K562 (cell line): ENCODE data around the gene EPHB2. TPM values are rescaled to one million over a fixed set of nuclear protein-coding genes. Genes with fewer than 3 reads are reported as not detected.

ENCODE experiments used
- ATAC-seq: fragments of 200-7000 bp; cut with Tn5 transposase; 3 replicates; pipeline ENCODE4 v1.9.1; 2020; ENCODE audit warnings: moderate library complexity
- BruUV-seq: library from RNA; stranded (reverse); fragments of 400-500 nt; replicated peaks from 2 replicates; lab custom pipeline; 2021; lab: Mats Ljungman, UMichigan
- CTCF ChIA-PET: fragments of 300-600 bp; formaldehyde crosslinking; extraction: SDS; loops from one replicate; lab custom pipeline; 2021; ENCODE audit warnings: low intra/inter-chr PET ratio; lab: Yijun Ruan, JAX
- POLR2A ChIA-PET: fragments of 300-600, 350-650 bp; sonication (Branson Sonifier 250); formaldehyde crosslinking; extraction: SDS; loops from one replicate; lab custom pipeline; 2021; ENCODE audit warnings: antibody characterized with exemption, inconsistent platforms; lab: Yijun Ruan, JAX
- DNase-seq, 4 experiments: peaks; one replicate each; pipeline versions ENCODE4 v3.0.0 to v3.0.0-alpha.2; 2011 to 2018; ENCODE audit warnings: low spot score in 3 of 4, mixed read lengths in 3 of 4; ENCODE audit errors: extremely low read depth in 1 of 4
- FAIRE-seq: peaks from 2 replicates; lab custom pipeline; 2011; peaks lifted over from hg19 to GRCh38; lab: Jason Lieb, UNC
- H2AFZ ChIP-seq: 2 replicates; pipeline ENCODE4 v1.6.0; 2011; ENCODE audit warnings: low read depth, low read length, control low read depth, inconsistent platforms
- H3K27ac ChIP-seq: fragments of 200-600 bp; 3 replicates; pipeline ENCODE4 v1.8.0; 2011; ENCODE audit warnings: low read depth, mild to moderate bottlenecking, control low read depth, inconsistent platforms, low read length, moderate library complexity, mixed read lengths; ENCODE audit errors: extremely low read depth
- H3K27me3 ChIP-seq, 2 experiments: fragments of 300-600 bp in 1 of 2; 2 replicates in 1 of 2; 3 replicates in 1 of 2; pipeline versions ENCODE4 v1.6.0 to v1.8.0; 2011; ENCODE audit warnings: inconsistent platforms in 2 of 2, low read length in 2 of 2, mild to moderate bottlenecking in 1 of 2, mixed read lengths in 1 of 2, moderate library complexity in 1 of 2; ENCODE audit not compliant: control insufficient read depth in 2 of 2, insufficient read depth in 2 of 2
- H3K36me3 ChIP-seq: fragments of 300-600 bp; 3 replicates; pipeline ENCODE4 v1.8.0; 2011; ENCODE audit warnings: mild to moderate bottlenecking, low read length, inconsistent platforms; ENCODE audit not compliant: control insufficient read depth, insufficient read depth
- H3K4me1 ChIP-seq, 2 experiments: fragments of 200-600 bp in 1 of 2; replicated peaks in 1 of 2; 2 replicates in 1 of 2; 3 replicates in 1 of 2; pipeline versions ENCODE4 v1.5.1 to v1.8.0; 2011; ENCODE audit warnings: inconsistent platforms in 2 of 2, low read length in 2 of 2, mild to moderate bottlenecking in 1 of 2, mixed read lengths in 1 of 2, moderate library complexity in 1 of 2; ENCODE audit not compliant: control insufficient read depth in 2 of 2, insufficient read depth in 2 of 2
- H3K4me2 ChIP-seq: 2 replicates; pipeline ENCODE4 v1.6.1; 2011; ENCODE audit warnings: low read length, control low read depth, inconsistent platforms, mixed read lengths; ENCODE audit not compliant: insufficient read depth
- H3K4me3 ChIP-seq: fragments of 200-600 bp; sonication (generic), shearing (Covaris generic); 2 replicates; pipeline ENCODE4 v1.5.1; 2016; ENCODE audit warnings: control low read depth, inconsistent platforms
- H3K79me2 ChIP-seq: fragments of 200-600 bp; 3 replicates; pipeline ENCODE4 v1.8.0; 2011; ENCODE audit warnings: low read length, inconsistent platforms; ENCODE audit not compliant: control insufficient read depth, insufficient read depth
- H3K9ac ChIP-seq, 2 experiments: 2 replicates each; pipeline versions ENCODE4 v1.6.0 to v1.6.1; 2011; ENCODE audit warnings: low read depth in 2 of 2, low read length in 2 of 2, control low read depth in 1 of 2, inconsistent platforms in 1 of 2, mild to moderate bottlenecking in 1 of 2, mixed read lengths in 1 of 2; ENCODE audit not compliant: insufficient read depth in 1 of 2
- H3K9me1 ChIP-seq: one replicate; pipeline ENCODE4 v1.6.0; 2011; ENCODE audit warnings: inconsistent platforms, mild to moderate bottlenecking, low read length, moderate library complexity; ENCODE audit not compliant: control insufficient read depth, insufficient read depth
- H3K9me3 ChIP-seq: replicated peaks from 2 replicates; pipeline ENCODE4 v1.5.1; 2011; ENCODE audit warnings: low read depth, low read length, inconsistent platforms; ENCODE audit not compliant: control insufficient read depth, insufficient read depth
- H4K20me1 ChIP-seq: replicated peaks from 2 replicates; pipeline ENCODE4 v1.6.1; 2011; ENCODE audit warnings: low read length, inconsistent platforms, mixed read lengths; ENCODE audit not compliant: control insufficient read depth, insufficient read depth
- MCM2 ChIP-seq: fragments of 450-650 bp; IDR thresholded peaks from 2 replicates; pipeline ENCODE4 v1.6.1; 2017; ENCODE audit warnings: low read depth, mild to moderate bottlenecking
- MYBL2 ChIP-seq, 2 experiments: fragments of 450-650 bp in 1 of 2; sonication (generic) in 1 of 2; formaldehyde crosslinking in 1 of 2; IDR thresholded peaks; 2 replicates each; pipeline versions ENCODE4 v1.6.1 to v1.8.1; 2017 to 2022; ENCODE audit warnings: borderline replicate concordance in 1 of 2, inconsistent platforms in 1 of 2, low read depth in 1 of 2, mild to moderate bottlenecking in 1 of 2, missing genetic modification reagents in 1 of 2, moderate library complexity in 1 of 2
- RFX1 ChIP-seq: fragments of 450-650 bp; IDR thresholded peaks from 2 replicates; pipeline ENCODE4 v1.6.1; 2016; ENCODE audit warnings: mild to moderate bottlenecking, moderate library complexity
- SRF ChIP-seq, 2 experiments: fragments of 250-450, 450-650 bp in 1 of 2; sonication (Bioruptor Pico) in 1 of 2; sonication (generic) in 1 of 2; formaldehyde crosslinking; IDR thresholded peaks; 2 replicates each; pipeline versions ENCODE4 v1.5.0 to v1.5.1; 2020 to 2022; ENCODE audit warnings: mild to moderate bottlenecking in 1 of 2, missing genetic modification reagents in 1 of 2
- WGBS: fragments of 100-300 bp; shearing (Covaris generic); methylation state at CpG from one replicate; pipeline ENCODE4 v1.1.6; 2016; ENCODE audit warnings: low coverage, mixed read lengths; ENCODE audit not compliant: insufficient coverage; ENCODE audit errors: missing lambda C conversion rate; 5-methylcytosine and 5-hydroxymethylcytosine counted together
- in situ Hi-C: fragments of 300-500 bp; cut with MboI; formaldehyde crosslinking; loops from 4 replicates; pipeline ENCODE4 v1.15.0; 2018; ENCODE audit warnings: inconsistent platforms, mixed read lengths
- intact Hi-C: fragments of 100-400 bp; cut with micrococcal nuclease; formaldehyde crosslinking; loops from 2 replicates; pipeline ENCODE4 v1.14.2; 2022
- polyA plus RNA-seq, 8 experiments: library from polyadenylated mRNA; depleted of rRNA in 4 of 8; stranded (reverse) in 5 of 8; unstranded in 3 of 8; fragments of >200 nt; fragmentation: Nextera tagmentation in 2 of 8; fragmentation: Illumina TruSeq in 1 of 8; extraction: Ambion mirVana in 2 of 8; extraction: Trizol in 1 of 8; gene quantifications; 2 replicates each; pipeline versions ENCODE4 v1.2.1 to v1.2.3, GENCODE V29; 2011 to 2014; ENCODE audit warnings: inconsistent platforms in 1 of 8, missing spikeins in 1 of 8
- total RNA-seq, 7 experiments: library from RNA; depleted of rRNA in 6 of 7; stranded (reverse); fragments of >200 nt in 6 of 7; fragmentation: Illumina TruSeq in 2 of 7; extraction: Trizol in 2 of 7; gene quantifications; 2 replicates each; pipeline versions ENCODE4 v1.2.1 to v1.2.3, GENCODE V29; 2011 to 2021; ENCODE audit warnings: low replicate concordance in 1 of 7
- TF ChIP-seq, protein P1 (sequence below): fragments of 200-800 bp; sonication (Bioruptor generic); IDR thresholded peaks from 2 replicates; pipeline ENCODE4 v1.6.1; 2017; ENCODE audit warnings: missing genetic modification characterization, missing compliant biosample characterization

Gene EPHB2
- total and polyA plus RNA-seq, 9 of the 15 experiments (the other 6 are each of a cell fraction or from before 2014, with no cell fraction given) = not detected

DNA sequence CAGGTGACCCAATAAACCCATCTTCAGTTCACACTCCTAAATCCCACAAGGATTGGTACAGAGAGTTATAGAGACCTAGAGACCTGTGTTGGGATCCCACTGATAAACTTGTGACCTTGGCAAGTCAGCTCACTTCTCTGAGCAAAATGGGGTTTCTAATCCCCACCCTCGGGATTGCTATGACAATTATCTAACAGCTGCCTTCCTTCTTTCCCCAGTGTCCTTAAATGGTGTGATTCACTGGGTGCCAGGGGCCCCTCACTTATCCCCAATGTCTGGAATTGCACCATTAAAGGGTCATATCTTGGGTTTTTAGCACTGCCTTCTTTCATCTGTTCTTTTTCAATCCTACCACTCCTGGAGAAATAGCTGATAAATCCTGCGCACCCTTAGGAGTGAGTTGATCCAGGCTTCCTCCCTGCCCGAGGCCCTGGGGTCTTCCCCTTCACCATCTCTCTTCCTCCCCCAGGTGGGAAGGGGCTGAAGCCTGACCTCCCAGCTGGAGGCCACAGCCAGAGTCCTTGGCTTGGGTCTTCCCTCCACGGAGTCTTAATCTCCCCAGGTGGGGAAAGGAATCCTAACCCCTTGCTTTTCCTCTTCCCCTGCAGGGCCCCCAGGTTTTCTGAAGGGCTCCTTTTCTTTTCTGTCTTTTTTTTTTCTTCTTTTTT is 222.3 kb downstream of the EPHB2 start:
- BruUV-seq = no TSS peak

More for the DNA sequence above, 222.3 kb downstream of the EPHB2 start:
- Histone ChIP-seq H4K20me1 (0 out of 2 replicates have a peak, but pooled peaks cover 3% of the 10 kb centered on the region), H3K36me3 (no peaks in the 10 kb centered on the region), H3K9me3 (no peaks in the 10 kb centered on the region), H3K4me3 (no peak overlapping the region), H3K4me2 (no peak overlapping the region), H3K9me1 (no peaks in the 10 kb centered on the region), H3K4me1 (no peaks in the 10 kb centered on the region; a peak in 1 of 5 replicates), H3K27me3 (peaks cover 3 to 38% of the 10 kb centered on the region in 2 experiments; a peak in 3 of 5 replicates), H2AFZ (no peak overlapping the region), H3K79me2 (no peaks in the 10 kb centered on the region), H3K27ac (no peak overlapping the region), H3K9ac (no peak overlapping the region)
- 5% methylated on average over 4 of the region's 4 CpGs for WGBS
- TF ChIP-seq SRF (CRISPR knock-in tag; IDR thresholded peaks at IDR 0.05) (peak in 1 of 2 experiments; percentile 64; a peak in 1 of 4 replicates), MYBL2 (IDR thresholded peaks at IDR 0.05; ENCODE audit: low read depth) (no peak), MYBL2 (CRISPR knock-in tag; IDR thresholded peaks at IDR 0.05; ENCODE audit: borderline replicate concordance) (no peak), MCM2 (no peak), RFX1 (peak; percentile 66)
- TF ChIP-seq, protein P1, sequence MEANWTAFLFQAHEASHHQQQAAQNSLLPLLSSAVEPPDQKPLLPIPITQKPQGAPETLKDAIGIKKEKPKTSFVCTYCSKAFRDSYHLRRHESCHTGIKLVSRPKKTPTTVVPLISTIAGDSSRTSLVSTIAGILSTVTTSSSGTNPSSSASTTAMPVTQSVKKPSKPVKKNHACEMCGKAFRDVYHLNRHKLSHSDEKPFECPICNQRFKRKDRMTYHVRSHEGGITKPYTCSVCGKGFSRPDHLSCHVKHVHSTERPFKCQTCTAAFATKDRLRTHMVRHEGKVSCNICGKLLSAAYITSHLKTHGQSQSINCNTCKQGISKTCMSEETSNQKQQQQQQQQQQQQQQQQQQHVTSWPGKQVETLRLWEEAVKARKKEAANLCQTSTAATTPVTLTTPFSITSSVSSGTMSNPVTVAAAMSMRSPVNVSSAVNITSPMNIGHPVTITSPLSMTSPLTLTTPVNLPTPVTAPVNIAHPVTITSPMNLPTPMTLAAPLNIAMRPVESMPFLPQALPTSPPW (CRISPR knock-in tag) = peak; percentile 28; the same call in 1 of the 2 replicates
- intact Hi-C loops = loop anchor here (10.0 kb wide), 1 partner anchor 508 kb away; no protein-coding TSS in a partner anchor
- ChIA-PET CTCF (no interaction called here), POLR2A (interaction anchor here (0.6 to 1.3 kb wide), 3 partner anchors 9 to 267 kb away, joined by 3 to 6 read pairs (median 4); no protein-coding TSS in a partner anchor)
- in situ Hi-C loops = no loop called here
- DNase-seq (no peak), ATAC-seq (no peak), FAIRE-seq (no peak)
